Activated CD4-positive, alpha-beta memory T cell treated with anti-CD3 and anti-CD28 coated beads, Interleukin-2, amount 10 ng/mL, durations not matched to agents 7 days and 5 days (primary cell): ENCODE data around the gene KLK15. TPM values are rescaled to one million over a fixed set of nuclear protein-coding genes. Genes with fewer than 3 reads are reported as not detected.
A peak's percentile ranks its signal among the peaks of the same experiment; 100 is the strongest.

Experiments used
- CTCF ChIA-PET: fragments of 350-600 bp; sonication (Branson Sonifier 250); formaldehyde crosslinking; loops from one replicate; lab custom pipeline; 2021; ENCODE audit warnings: antibody characterized with exemption, inconsistent platforms; lab: Charles Lee
- POLR2A ChIA-PET: fragments of 350-600 bp; sonication (Branson Sonifier 250); formaldehyde crosslinking; loops from one replicate; lab custom pipeline; 2021; ENCODE audit warnings: antibody characterized with exemption; lab: Charles Lee
- DNase-seq: peaks from one replicate; pipeline ENCODE4 v3.0.0-alpha.2; 2020
- H3K27ac Mint-ChIP-seq: one replicate; pipeline ENCODE4 v1.8.0; 2021; ENCODE audit warnings: mild to moderate bottlenecking, mixed read lengths
- H3K27me3 Mint-ChIP-seq: one replicate; pipeline ENCODE4 v1.8.0; 2021; ENCODE audit warnings: mixed read lengths
- H3K36me3 Mint-ChIP-seq: one replicate; pipeline ENCODE4 v1.8.0; 2021; ENCODE audit warnings: low read depth, mixed read lengths
- H3K4me1 Mint-ChIP-seq: one replicate; pipeline ENCODE4 v1.8.0; 2021; ENCODE audit warnings: mixed read lengths
- H3K4me3 Mint-ChIP-seq: one replicate; pipeline ENCODE4 v1.8.0; 2021; ENCODE audit warnings: mild to moderate bottlenecking, mixed read lengths
- H3K9me3 Mint-ChIP-seq: one replicate; pipeline ENCODE4 v1.8.0; 2021; ENCODE audit warnings: mixed read lengths
- total RNA-seq, 2 experiments: library from RNA; stranded (reverse); gene quantifications; one replicate each; pipeline ENCODE4 v1.2.3, GENCODE V29; 2021

Gene KLK15
- total RNA-seq, 2 experiments from 2014 or later = not detected

DNA sequence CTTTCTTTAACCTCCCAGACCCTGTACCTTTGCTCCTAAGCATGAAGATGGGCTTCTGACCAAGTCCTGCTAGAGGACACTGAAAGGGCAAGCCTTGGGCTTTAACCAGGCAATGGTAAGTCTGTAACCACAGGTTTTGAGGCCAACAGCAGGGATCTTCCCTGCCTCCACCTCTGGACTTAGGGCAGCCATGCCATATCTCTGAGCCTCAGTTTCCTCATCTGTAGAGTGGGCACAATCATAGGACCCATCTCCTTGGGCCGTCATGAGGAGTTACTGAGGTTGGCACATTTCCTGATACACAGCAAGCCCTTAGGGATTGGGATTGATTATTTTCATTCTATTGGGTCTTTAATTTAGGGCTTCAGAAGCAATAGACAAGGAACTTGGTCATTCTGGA is 24.5 kb downstream of the KLK15 start:
- Mint-ChIP-seq H3K9me3 (peaks cover 5% of the 10 kb centered on the region), H3K27me3 (peaks cover 11% of the 10 kb centered on the region), H3K36me3 (peaks cover 2% of the 10 kb centered on the region), H3K4me3 (no peak overlapping the region), H3K27ac (no peak overlapping the region), H3K4me1 (peaks cover 15% of the 10 kb centered on the region)
- ChIA-PET POLR2A (no interaction called here), CTCF (no interaction called here)
- no peak for DNase-seq

DNA sequence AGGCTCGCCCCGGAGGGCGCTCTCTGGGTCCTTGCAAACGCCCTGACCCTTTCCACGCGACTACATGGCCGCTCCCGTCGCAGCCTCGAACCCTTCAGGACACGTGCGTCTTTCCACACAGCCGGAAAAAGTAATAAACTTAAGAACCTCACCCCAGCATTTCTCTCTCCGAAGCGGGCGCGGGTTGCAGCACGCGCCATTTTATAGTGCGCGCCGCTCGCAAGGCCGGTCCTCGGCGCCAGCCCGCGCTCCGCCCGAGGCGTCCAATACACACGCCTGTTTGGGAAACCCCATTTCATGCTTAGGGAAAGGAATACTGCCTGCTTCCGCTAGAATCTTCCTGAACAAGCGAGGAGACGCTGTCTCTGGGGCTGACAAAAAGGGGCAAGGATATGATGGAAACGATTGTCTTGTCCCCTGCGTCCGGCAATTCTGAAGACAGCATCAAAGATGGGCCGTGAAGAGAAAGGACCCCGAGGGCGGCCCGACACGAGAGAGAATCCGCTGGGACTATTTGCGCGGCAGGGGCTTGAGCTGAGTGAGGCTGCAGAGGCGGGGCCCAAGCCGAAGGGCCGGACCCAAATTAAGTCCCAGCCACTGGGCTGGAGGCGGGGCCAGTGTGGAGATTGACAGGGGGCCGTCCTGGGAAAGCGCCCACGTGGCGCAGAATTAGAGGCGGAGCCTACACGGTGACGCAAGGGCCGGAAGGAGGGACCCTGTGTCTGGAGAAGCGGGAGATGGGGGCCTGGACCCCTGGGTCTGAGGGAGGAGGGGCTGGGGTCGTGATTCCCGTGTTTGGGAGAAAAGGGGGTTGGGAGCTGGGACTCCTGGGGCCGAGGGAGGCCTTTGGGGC is 28.7 kb downstream of the KLK15 start:
- ChIA-PET CTCF (interaction anchor here (0.7 to 1.4 kb wide), 3 partner anchors 80 to 118 kb away, joined by 3 to 4 read pairs (median 3); no protein-coding TSS in a partner anchor), POLR2A (interaction anchor here (0.6 to 6.2 kb wide), 21 partner anchors 10 to 876 kb away, joined by 3 to 72 read pairs (median 5); partner anchors contain the start of genes ACP4, JOSD2, NR1H2 and POLD1)
- Mint-ChIP-seq H3K36me3 (peaks cover 30% of the 10 kb centered on the region), H3K27ac (peak overlapping the region; percentile 97), H3K27me3 (no peaks in the 10 kb centered on the region), H3K9me3 (no peaks in the 10 kb centered on the region), H3K4me3 (peak overlapping the region; percentile 89), H3K4me1 (peaks cover 40% of the 10 kb centered on the region)
- peak; percentile 99 for DNase-seq

DNA sequence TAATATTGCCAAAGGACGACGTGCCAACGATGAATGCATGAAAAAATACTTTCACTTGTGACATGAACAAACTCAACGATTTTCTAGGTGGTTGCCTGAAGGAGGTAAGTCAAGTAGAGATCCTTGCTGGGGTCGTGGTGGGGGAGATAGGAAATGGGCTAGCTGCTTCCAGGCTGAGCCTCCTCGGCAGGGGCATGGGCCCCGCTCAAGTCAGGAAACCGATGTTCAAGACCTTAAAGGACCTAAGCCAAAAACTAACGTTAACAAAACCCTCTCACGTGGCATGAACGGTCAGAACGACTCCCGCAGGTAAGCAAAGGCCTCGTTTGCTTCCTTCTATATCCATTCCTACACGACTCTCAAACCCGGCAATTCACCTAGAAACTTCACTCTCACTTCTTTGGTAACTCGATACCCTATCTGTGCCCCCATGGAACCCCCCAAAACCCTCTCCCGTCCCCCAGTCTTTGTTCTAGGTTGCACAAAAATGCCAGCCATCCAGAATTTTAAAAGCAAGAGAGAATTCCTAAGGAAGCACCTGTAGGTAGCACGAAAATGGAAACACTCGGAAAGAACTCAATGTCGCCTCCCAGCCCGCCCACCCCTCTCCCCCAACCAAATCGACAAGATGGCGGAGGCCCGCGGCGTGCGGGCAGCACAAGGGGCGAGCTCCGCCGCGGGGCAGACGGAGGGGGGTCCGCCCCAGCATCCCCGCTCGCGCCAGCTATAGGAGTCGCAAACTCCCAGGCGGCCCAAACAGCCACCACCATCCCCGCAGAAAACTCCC is 29.5 kb downstream of the KLK15 start:
- DNase-seq = no peak
- Mint-ChIP-seq H3K36me3 (peaks cover 30% of the 10 kb centered on the region), H3K27me3 (no peaks in the 10 kb centered on the region), H3K4me1 (peaks cover 40% of the 10 kb centered on the region), H3K4me3 (peak overlapping the region; percentile 89), H3K27ac (peak overlapping the region; percentile 97), H3K9me3 (no peaks in the 10 kb centered on the region)
- ChIA-PET CTCF (interaction anchor here (0.7 to 1.4 kb wide), 2 partner anchors 79 to 118 kb away, joined by 3 to 4 read pairs; no protein-coding TSS in a partner anchor), POLR2A (interaction anchor here (0.7 to 6.2 kb wide), 14 partner anchors 11 to 874 kb away, joined by 3 to 72 read pairs (median 3); partner anchors contain the start of genes ACP4, JOSD2 and NR1H2)

DNA sequence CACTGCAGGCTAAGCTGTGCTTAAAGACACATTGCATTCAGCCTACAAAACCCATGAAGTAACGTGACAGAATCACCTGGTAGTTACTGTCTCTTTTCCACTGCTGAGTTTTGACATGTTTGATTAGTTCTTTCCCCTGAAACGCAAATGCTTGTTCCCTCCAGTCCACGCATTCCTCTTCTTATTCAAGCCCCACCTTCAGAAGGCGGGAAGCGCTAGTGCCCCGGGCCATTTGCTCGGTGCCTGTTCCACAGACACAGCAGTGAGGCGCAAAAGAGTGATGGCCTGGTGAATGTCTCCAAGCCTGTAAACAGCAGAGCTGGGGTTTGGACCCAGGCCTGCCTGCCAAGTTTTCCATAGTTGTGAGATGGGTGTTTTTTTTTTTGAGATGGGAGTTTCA is 32.3 kb downstream of the KLK15 start:
- no peak for DNase-seq
- Mint-ChIP-seq H3K27me3 (no peaks in the 10 kb centered on the region), H3K9me3 (no peaks in the 10 kb centered on the region), H3K36me3 (peaks cover 41% of the 10 kb centered on the region), H3K27ac (no peak overlapping the region), H3K4me1 (peaks cover 37% of the 10 kb centered on the region), H3K4me3 (no peak overlapping the region)
- ChIA-PET POLR2A (interaction anchor here (6.2 kb wide), 1 partner anchor 9 kb away, joined by 72 read pairs; the partner anchor contains the start of gene ACP4), CTCF (interaction anchor here (1.1 kb wide), 1 partner anchor 121 kb away, joined by 5 read pairs; no protein-coding TSS in a partner anchor)

DNA sequence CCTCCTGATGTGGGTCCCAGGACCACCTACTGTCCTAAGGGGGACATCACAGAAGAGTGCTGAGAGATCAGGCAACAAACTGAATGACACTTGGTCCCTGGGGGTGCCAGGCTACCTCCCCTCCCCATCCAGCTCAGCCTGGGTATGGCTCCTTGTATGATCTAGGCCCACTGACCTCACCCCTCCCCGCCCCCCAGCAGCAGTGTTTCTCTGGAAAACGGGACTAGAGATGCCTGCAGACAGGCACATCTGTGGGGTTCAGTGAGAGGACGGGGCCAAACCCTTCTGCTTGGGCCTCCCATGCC is 33.9 kb downstream of the KLK15 start:
- Mint-ChIP-seq H3K36me3 (peaks cover 44% of the 10 kb centered on the region), H3K4me3 (no peak overlapping the region), H3K27me3 (no peaks in the 10 kb centered on the region), H3K9me3 (no peaks in the 10 kb centered on the region), H3K4me1 (peaks cover 29% of the 10 kb centered on the region), H3K27ac (no peak overlapping the region)
- ChIA-PET CTCF (no interaction called here), POLR2A (no interaction called here)
- DNase-seq = no peak

DNA sequence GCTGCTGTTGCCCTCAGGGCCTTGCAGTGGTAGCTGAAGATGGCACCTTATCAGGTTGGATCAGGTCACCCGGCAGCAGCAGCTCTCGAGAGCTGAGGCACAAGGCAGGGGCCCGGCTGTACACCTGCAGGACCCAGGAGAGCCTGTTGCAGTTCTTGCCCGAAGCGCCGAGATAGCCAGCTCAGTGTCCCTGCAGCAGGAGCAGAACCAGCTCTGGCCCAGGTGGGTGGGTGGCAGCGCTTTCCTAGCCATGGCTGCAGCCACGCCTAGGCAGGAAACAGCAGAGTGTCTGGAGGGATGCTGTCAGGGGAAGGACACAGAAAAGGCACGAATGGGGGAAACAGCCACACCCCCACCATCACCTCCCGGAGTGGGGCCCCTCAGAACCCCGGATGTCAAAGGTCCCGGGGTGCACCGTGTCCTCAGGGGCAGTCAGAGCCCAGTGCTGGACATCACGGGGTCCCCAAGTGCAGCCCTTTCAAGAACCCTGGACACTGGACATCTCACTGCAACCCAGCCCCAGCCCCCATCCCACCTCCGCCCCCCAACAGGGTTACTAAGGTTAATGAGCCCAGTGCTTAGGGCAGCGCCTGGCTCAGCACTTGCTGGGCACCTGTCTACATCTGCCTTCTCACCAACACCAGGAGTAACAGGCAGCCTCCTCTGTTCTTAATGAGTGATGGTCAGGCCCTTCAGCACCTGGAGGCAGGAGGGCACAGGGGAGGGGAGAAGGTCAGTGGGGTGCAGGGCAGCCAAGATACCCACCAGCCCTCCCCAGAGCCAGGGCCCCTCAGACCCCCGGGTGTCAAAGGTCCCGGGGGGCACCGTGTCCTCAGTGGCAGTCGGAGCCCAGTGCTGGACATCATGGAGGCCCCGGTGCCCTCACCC is 34.5 kb downstream of the KLK15 start:
- peaks cover 42% of the 10 kb centered on the region for H3K36me3 Mint-ChIP-seq
- POLR2A ChIA-PET = interaction anchor here (1.0 kb wide), 1 partner anchor 74 kb away, joined by 3 read pairs; no protein-coding TSS in a partner anchor

DNA sequence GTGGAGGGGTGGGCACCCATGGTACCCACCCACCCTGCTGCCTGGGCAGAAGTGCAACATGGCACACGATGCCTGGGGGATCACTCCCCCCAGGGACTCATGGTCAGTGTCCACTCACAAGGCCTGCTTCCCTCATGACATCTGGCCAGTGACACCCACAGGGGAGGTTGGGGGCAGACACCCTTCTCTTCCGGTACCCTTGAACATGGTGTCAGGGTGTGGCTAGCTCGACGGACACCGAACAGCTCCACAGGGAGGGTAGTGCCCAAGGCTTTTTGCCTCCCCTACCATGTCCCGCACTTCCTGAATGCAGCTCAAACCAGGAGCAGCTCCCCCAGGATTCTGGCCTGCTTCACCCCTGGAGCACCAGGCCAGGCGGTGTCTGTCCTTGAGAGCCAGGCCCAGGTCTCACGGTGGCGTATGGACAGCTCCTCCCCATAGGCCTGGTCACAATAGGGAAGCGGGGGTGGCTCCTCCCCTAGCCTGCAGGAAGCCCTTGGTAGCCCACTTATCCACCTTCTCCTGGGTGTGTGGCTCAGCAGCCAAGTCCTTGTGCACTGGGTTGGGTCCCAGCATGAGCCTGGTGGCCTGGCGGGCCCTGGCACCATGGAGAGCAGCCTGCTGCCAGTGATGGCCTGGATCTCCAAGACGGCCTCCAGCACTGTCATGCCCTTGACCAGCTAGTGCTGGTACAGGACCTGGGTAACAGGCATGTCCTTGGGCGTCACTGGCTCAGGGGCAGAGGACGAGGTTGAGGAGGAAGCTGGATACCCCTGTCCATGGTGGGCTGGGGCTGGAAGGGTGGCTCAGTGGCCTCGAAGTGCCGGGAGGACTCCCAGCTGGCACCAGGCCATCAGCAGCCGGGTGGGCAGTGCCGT is 35.4 kb downstream of the KLK15 start:
- POLR2A ChIA-PET = interaction anchor here (1.0 kb wide), 1 partner anchor 73 kb away, joined by 3 read pairs; no protein-coding TSS in a partner anchor

More for the DNA sequence above, 34.5 kb downstream of the KLK15 start:
- no peak overlapping the region for H3K4me3 Mint-ChIP-seq
- DNase-seq = no peak
- no peak overlapping the region for H3K27ac Mint-ChIP-seq
- no peaks in the 10 kb centered on the region for H3K27me3 Mint-ChIP-seq
- CTCF ChIA-PET = no interaction called here
- no peaks in the 10 kb centered on the region for H3K9me3 Mint-ChIP-seq
- peaks cover 32% of the 10 kb centered on the region for H3K4me1 Mint-ChIP-seq

DNA sequence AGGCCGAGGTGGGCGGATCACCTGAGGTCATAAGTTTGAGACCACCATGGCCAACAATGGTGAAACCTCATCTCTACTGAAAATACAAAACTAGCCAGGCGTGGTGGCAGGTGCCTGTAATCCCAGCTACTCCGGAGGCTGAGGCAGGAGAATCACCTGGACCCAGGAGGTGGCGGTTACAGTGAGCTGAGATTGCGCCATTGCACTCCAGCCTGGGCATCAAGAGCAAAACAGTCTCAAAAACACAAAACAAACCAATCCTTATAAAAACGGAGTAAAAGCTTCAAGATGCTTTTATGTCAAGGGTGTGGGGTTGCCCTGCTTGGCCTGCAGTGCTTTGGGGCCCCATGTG is 36.0 kb downstream of the KLK15 start:
- POLR2A ChIA-PET = no interaction called here

More for the DNA sequence above, 35.4 kb downstream of the KLK15 start:
- no peak overlapping the region for H3K27ac Mint-ChIP-seq
- H3K4me1 Mint-ChIP-seq = peaks cover 27% of the 10 kb centered on the region
- no peak overlapping the region for H3K4me3 Mint-ChIP-seq
- no peaks in the 10 kb centered on the region for H3K9me3 Mint-ChIP-seq
- DNase-seq = no peak
- H3K27me3 Mint-ChIP-seq = no peaks in the 10 kb centered on the region
- peaks cover 37% of the 10 kb centered on the region for H3K36me3 Mint-ChIP-seq
- CTCF ChIA-PET = interaction anchor here (0.5 kb wide), 1 partner anchor 429 kb away, joined by 3 read pairs; no protein-coding TSS in a partner anchor

DNA sequence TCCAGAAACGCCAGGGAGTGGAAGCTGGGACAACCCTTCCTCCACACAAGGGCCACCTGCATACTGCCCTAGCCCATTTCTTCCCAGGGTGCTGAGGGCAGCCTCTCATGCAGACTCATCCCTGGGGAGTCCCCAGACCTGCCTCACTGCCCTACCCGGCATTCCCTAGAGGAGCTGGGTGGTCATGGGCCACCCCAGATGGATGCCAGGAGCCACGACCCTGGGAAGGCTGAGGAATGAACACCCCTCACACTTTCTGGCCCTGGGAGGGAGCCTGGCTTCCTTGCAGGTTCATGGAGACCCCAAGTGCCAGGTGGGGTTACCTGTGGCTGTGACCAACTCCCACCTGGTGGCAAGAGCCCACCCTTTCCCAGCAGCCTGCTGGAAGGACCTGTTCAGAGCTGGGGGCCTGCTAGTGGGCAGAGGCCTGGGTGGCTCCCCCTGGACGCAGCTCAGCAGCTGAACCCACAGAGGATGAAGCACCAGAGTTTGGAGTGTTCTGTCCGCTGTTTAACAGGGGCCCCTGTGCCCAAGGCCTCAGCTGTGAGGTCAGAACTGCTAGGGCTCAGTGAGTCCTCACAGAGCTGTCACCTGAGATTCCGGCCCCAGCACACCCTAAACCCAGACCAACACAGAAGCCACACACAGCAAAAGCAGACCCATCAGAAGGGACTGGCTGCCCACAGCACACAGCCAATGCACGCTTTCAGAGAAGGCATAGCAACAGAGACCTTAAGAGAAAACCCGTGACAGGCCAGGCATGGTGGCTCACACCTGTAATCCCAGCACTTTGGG is 36.5 kb downstream of the KLK15 start:
- Mint-ChIP-seq H3K4me1 (peaks cover 15% of the 10 kb centered on the region), H3K4me3 (no peak overlapping the region), H3K27ac (no peak overlapping the region), H3K9me3 (no peaks in the 10 kb centered on the region), H3K27me3 (no peaks in the 10 kb centered on the region), H3K36me3 (peaks cover 27% of the 10 kb centered on the region)
- DNase-seq = no peak
- CTCF ChIA-PET = no interaction called here
- POLR2A ChIA-PET = no interaction called here

More for the DNA sequence above, 36.0 kb downstream of the KLK15 start:
- Mint-ChIP-seq H3K4me3 (no peak overlapping the region), H3K4me1 (peaks cover 21% of the 10 kb centered on the region), H3K27me3 (no peaks in the 10 kb centered on the region), H3K9me3 (no peaks in the 10 kb centered on the region), H3K36me3 (peaks cover 32% of the 10 kb centered on the region), H3K27ac (no peak overlapping the region)
- no peak for DNase-seq
- CTCF ChIA-PET = no interaction called here

DNA sequence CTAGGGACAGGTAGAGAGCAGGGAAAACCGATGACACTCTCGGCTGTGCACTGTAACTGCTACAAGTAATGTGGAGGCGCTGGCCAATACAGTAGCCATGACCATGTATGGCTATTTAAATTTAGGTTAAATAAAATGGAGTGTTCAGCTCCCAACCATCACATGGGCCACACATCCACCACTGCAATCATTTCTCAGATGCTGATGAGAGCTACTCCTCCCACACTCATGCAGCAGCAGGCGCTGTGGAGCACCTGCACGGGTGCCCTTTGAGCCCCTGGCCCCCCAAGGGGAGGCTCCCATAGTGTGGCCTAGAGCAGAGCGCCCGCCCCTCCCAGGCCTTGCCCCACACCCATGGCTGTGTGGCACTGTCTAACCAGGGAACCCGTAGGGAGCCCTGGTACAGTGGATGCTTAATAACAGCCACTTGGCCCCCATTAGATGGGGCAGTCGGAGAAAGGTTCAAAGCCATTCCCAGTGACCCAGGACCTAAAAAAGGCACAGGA is 37.2 kb downstream of the KLK15 start:
- H3K9me3 Mint-ChIP-seq = no peaks in the 10 kb centered on the region
- peaks cover 24% of the 10 kb centered on the region for H3K36me3 Mint-ChIP-seq
- CTCF ChIA-PET = no interaction called here
- H3K27me3 Mint-ChIP-seq = no peaks in the 10 kb centered on the region
- no peak for DNase-seq
- H3K4me3 Mint-ChIP-seq = no peak overlapping the region
- POLR2A ChIA-PET = no interaction called here
- peaks cover 13% of the 10 kb centered on the region for H3K4me1 Mint-ChIP-seq
- H3K27ac Mint-ChIP-seq = no peak overlapping the region

DNA sequence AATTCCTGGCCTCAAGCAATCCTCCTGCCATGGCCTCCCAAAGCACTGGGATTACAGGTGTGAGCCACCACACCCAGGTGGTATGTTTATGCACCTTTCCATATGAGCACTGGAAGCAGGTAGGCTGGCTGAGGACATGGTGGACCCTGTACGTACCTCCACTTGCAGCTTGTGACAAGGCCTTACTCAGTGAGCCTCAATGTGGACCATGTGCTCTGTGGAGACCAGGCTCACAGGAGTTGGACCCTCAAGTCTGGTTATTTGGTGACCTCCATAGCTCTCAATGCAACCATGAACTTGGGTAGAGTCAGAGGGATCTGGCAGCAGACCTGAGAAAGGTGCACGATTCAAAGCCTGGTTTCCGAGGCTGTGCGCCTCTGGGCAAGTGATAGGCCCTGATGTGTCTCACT is 37.7 kb downstream of the KLK15 start:
- H3K4me1 Mint-ChIP-seq = peaks cover 8% of the 10 kb centered on the region
- CTCF ChIA-PET = interaction anchor here (0.6 to 3.2 kb wide), 2 partner anchors 12 to 127 kb away, joined by 3 to 10 read pairs; no protein-coding TSS in a partner anchor
- peaks cover 19% of the 10 kb centered on the region for H3K36me3 Mint-ChIP-seq
- POLR2A ChIA-PET = interaction anchor here (7.9 kb wide), 1 partner anchor 7 kb away, joined by 72 read pairs; no protein-coding TSS in a partner anchor
- DNase-seq = no peak
- H3K27ac Mint-ChIP-seq = no peak overlapping the region
- H3K27me3 Mint-ChIP-seq = no peaks in the 10 kb centered on the region
- no peaks in the 10 kb centered on the region for H3K9me3 Mint-ChIP-seq
- H3K4me3 Mint-ChIP-seq = no peak overlapping the region
